Omental fat pad (tissue), 4 donors: ENCODE measurements around the gene PRLR. TPM values are rescaled to one million over a fixed set of nuclear protein-coding genes. Genes with fewer than 3 reads are reported as not detected.
A peak's percentile ranks its signal among the peaks of the same experiment; 100 is the strongest.

Source experiments
- ATAC-seq: fragments of 150-250 bp; one replicate; pipeline ENCODE4 v1.9.1; 2016; ENCODE audit warnings: mild to moderate bottlenecking, moderate library complexity; ENCODE audit not compliant: low FRiP score
- DNase-seq: peaks from one replicate; pipeline ENCODE4 v3.0.0-alpha.2; 2019; ENCODE audit warnings: low spot score
- total RNA-seq, 4 donors: library from RNA; depleted of rRNA; stranded (reverse); fragments of >200 nt; gene quantifications; one replicate each; pipeline ENCODE4 v1.1.0, GENCODE V29; 2016
- TF ChIP-seq, protein P1 (sequence below), 3 donors: fragments of 450-650 bp; IDR thresholded peaks; one replicate each; pipeline ENCODE4 v1.5.1; 2016 to 2017; ENCODE audit warnings: antibody characterized with exemption in 3 of 3, mild to moderate bottlenecking in 3 of 3, moderate library complexity in 2 of 3

The PRLR gene
- total RNA-seq, 4 donors from 2014 or later, result 0.38 to 2.4 (median 0.90) TPM

DNA sequence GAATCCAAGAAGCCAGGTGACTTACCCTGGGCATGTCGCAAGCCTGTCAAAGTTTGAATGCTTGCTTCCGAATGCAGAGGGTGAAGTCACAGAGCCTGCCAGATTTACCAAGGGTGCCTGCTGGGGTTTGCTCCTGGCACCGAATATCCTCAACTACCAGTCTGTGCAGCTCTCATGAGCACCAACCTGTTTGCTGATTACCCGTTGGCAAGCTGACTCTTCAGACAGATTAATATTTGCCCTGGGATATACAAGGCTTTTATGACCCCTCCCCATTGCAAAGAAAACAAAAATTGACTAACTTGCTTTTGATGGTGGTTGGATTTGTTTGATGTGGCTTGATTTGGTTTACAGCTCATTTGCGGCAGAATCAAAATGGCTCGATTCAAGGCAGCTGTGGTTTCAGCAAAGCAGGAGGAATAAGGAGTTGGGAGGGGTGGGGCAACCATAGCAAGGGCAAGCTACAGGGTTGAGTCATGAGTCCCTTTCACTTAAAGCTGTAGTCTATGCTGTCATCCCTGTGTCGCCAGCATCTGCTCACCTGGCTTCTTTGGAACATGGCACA lies 100.3 kb downstream of the PRLR start:
- TF ChIP-seq, protein P1, sequence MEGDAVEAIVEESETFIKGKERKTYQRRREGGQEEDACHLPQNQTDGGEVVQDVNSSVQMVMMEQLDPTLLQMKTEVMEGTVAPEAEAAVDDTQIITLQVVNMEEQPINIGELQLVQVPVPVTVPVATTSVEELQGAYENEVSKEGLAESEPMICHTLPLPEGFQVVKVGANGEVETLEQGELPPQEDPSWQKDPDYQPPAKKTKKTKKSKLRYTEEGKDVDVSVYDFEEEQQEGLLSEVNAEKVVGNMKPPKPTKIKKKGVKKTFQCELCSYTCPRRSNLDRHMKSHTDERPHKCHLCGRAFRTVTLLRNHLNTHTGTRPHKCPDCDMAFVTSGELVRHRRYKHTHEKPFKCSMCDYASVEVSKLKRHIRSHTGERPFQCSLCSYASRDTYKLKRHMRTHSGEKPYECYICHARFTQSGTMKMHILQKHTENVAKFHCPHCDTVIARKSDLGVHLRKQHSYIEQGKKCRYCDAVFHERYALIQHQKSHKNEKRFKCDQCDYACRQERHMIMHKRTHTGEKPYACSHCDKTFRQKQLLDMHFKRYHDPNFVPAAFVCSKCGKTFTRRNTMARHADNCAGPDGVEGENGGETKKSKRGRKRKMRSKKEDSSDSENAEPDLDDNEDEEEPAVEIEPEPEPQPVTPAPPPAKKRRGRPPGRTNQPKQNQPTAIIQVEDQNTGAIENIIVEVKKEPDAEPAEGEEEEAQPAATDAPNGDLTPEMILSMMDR (IDR thresholded peaks at IDR 0.05), result no peak
- ATAC-seq, result no peak
- DNase-seq, result no peak

GRCh38 chr5:35129276-35129675 lies 101.0 kb downstream of the PRLR start:
- ATAC-seq (peak; percentile 89), DNase-seq (no peak)
- TF ChIP-seq, protein P1 (IDR thresholded peaks at IDR 0.05), result no peak

- ATAC-seq (no peak), DNase-seq (no peak)
- TF ChIP-seq, protein P1 (IDR thresholded peaks at IDR 0.05), result no peak
These were observed 103.3 kb downstream of the PRLR start for GRCh38 chr5:35127006-35127405.

- DNase-seq, result no peak
- TF ChIP-seq, protein P1 (IDR thresholded peaks at IDR 0.05), result no peak
These were observed 104.5 kb downstream of the PRLR start for GRCh38 chr5:35125746-35126145.

GRCh38 chr5:35124932-35125331 lies 105.4 kb downstream of the PRLR start:
- TF ChIP-seq, protein P1 (IDR thresholded peaks at IDR 0.05), result no peak
- ATAC-seq (no peak), DNase-seq (no peak)

More at GRCh38 chr5:35125746-35126145, 104.5 kb downstream of the PRLR start:
- ATAC-seq, result no peak

GRCh38 chr5:35122819-35123218 lies 107.5 kb downstream of the PRLR start:
- TF ChIP-seq, protein P1 (IDR thresholded peaks at IDR 0.05), result no peak
- ATAC-seq (no peak), DNase-seq (no peak)

- TF ChIP-seq, protein P1 (IDR thresholded peaks at IDR 0.05), result no peak
- DNase-seq (no peak), ATAC-seq (no peak)
These were observed 109.6 kb downstream of the PRLR start for GRCh38 chr5:35120715-35121114.
